Measurements from ENCODE around the gene DOCK3.
"Not testable (repeated sequence)": the region's sequence is repeated elsewhere in the genome, so short reads cannot be mapped to it uniquely, and the experiment has no call there.

The DOCK3 gene

DNA sequence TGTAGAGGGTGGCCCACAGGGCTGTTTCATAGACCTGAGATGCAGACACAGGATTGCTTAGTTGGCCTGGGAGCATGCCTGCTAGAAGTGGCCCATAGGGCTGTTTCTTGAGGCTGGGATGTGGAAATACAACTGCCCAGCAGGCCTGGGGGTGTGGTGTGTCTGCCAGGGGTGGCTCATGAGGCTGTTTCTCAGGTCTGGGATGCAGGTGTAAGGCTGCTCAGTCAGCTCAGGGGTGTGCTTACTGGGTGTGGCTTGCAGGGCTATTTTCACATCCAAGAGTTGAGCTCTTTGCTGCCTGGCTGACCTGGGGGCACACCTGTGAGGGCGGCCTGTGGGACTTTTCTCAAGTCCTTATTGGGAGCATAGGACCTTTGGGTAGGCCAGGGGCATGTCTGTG is 131.3 kb downstream of the DOCK3 start:
- DNase-seq (ENCODE audit: low read depth), result no peak

- no peak for DNase-seq (ENCODE audit: low read depth)
Measured at GRCh38 chr3:50806806-50807205, 132.1 kb downstream of the DOCK3 start.

GRCh38 chr3:50807266-50807665 is 132.5 kb downstream of the DOCK3 start:
- no peak for DNase-seq (ENCODE audit: low read depth)

GRCh38 chr3:50811893-50812292 is 137.2 kb downstream of the DOCK3 start:
- no peak for DNase-seq (ENCODE audit: low read depth)

- no peak for DNase-seq (ENCODE audit: low read depth)
Measured at GRCh38 chr3:50815844-50816243, 141.1 kb downstream of the DOCK3 start.

- no peak for DNase-seq (ENCODE audit: low read depth)
Measured at GRCh38 chr3:50816894-50817293, 142.2 kb downstream of the DOCK3 start.

GRCh38 chr3:50817756-50818529 is 143.2 kb downstream of the DOCK3 start:
- no peak for DNase-seq (ENCODE audit: low read depth)

- no peak for DNase-seq (ENCODE audit: low read depth)
Measured at GRCh38 chr3:50819882-50820281, 145.2 kb downstream of the DOCK3 start.

DNA sequence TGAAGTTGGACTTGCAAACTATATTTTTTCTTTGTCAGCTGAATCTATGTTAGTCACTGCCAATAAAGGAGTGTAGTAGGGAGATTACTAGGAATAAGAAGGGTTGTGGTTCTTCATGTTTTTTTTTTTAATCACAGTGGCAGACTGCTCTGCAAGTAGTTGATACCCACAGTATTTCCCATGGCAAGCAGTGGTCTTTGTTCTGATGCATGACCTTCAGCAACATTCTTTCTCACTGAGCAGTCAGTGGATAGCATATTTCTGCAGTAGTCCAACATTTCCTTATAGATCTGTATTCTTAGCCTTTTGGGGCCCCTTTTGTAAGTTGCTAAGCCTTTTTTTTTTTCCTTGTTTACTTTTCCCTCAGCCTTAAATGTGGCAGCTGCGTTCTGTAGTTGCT is 151.1 kb downstream of the DOCK3 start:
- DNase-seq (ENCODE audit: low read depth), result no peak

GRCh38 chr3:50830451-50830850 is 155.7 kb downstream of the DOCK3 start:
- no peak for DNase-seq (ENCODE audit: low read depth)

- DNase-seq (ENCODE audit: low read depth), result not testable (repeated sequence)
Measured at GRCh38 chr3:50831009-50831408, 156.3 kb downstream of the DOCK3 start.

GRCh38 chr3:50840983-50841489 is 166.3 kb downstream of the DOCK3 start:
- no peak for DNase-seq (ENCODE audit: low read depth)

- DNase-seq (ENCODE audit: low read depth), result no peak
Measured at GRCh38 chr3:50848308-50848707, 173.6 kb downstream of the DOCK3 start.

- no peak for DNase-seq (ENCODE audit: low read depth)
Measured at GRCh38 chr3:50850639-50851511, 176.1 kb downstream of the DOCK3 start.

DNA sequence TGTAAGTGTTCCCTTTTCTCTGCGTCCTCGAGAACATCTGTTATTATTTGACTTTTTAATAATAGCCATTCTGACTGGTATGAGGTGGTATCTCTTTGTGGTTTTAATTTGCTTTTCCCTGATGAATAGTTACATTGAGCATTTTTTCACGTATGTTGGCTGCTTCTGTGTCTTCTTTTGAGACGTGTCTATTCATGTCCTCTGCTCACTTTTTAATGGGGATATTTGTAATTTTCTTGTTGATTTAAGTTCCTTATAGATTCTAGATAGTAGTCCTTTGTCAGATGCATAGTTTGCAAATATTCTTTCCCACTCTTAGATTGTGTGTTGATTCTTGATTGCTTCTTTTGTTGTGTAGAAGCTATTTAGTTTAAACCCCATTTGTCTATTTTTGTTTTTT is 179.2 kb downstream of the DOCK3 start:
- DNase-seq (ENCODE audit: low read depth), result no peak

GRCh38 chr3:50862221-50862620 is 187.5 kb downstream of the DOCK3 start:
- DNase-seq (ENCODE audit: low read depth), result no peak

DNA sequence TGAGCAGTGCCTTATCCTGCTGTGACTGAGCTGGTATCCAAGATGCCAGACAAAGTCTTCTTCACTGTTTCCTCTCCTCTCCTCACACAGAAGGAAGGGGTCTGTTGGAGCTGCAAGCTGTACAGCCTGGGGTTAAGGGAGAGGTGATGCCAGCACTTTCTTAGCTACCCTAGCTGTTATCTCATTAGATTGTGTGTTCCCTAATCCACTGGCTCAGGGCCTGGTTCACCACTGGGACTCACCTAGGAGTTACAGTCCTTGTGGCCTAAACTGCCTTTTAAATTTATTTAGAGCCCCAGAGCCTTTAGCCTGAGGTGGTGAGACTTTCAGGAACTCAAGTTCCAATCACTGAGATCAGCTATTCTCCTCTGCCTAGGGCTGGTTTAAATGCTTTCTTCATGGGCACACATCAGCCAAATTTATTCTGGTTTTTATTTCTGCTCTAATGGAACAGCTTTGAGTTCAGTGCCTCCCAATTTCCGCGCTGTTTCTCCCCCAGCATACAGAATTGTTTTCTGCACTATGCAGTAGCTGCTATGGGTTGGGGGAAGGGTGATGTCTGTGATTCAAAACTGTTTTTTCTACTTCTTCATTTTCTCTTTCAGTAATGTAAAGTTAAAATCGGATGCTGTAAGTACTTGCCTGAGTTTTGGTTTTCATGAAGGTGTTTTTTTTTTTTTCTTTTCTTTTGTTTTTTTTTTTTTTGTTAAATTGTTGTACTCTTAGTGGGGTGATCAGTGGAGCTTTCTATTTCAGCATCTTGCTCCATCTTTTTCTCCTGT is 198.8 kb downstream of the DOCK3 start:
- no peak for DNase-seq (ENCODE audit: low read depth)

DNA sequence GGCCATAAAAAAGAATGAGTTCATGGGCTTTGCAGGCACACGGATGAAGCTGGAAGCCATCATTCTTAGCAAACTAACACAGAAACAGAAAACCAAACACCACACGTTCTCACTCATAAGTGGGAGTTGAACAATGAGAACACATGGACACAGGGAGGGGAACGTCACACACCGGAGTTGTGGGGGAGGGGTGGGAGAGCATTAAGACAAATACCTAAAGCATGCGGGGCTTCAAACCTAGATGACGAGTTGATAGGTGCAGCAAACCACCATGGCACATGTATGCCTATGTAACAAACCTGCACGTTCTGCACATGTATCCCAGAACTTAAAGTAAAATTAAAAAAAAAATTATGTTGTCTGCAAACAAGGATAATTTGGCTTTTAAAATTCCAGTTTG is 200.1 kb downstream of the DOCK3 start:
- not testable (repeated sequence) for DNase-seq (ENCODE audit: low read depth)

- no peak for DNase-seq (ENCODE audit: low read depth)
Measured at GRCh38 chr3:50876947-50877346, 202.2 kb downstream of the DOCK3 start.

DNA sequence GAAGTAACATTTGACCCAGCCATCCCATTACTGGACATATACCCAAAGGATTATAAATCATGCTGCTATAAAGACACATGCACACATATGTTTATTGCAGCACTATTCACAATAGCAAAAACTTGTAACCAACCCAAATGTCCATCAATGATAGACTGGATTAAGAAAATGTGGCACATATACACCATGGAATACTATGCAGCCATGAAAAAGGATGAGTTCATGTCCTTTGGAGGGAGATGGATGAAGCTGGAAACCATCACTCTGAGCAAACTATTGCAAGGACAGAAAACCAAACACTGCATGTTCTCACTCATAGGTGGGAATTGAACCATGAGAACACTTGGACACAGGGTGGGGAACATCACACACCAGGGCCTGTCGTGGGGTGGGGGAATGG is 208.0 kb downstream of the DOCK3 start:
- DNase-seq (ENCODE audit: low read depth), result not testable (repeated sequence)

DNA sequence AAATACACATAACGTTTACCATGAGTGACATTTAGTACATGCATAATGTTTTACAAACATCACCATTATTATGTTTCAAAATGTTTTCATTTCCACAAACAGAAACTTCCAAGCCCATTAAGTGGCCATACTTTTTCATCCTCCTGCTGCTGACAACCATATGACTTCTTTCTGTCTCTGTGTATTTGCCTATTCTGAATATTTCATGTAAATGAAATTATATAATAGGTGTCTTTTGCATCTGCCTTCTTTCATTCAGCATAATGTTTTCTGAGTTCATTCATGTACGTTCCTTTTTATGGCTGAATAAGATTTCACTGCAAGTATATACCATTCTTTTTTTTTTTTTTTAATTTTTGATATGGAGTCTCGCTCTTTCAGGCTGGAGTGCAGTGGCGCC is 209.0 kb downstream of the DOCK3 start:
- DNase-seq (ENCODE audit: low read depth), result no peak
